Measurements from ENCODE around the gene SOX5.

SOX5 gene

DNA sequence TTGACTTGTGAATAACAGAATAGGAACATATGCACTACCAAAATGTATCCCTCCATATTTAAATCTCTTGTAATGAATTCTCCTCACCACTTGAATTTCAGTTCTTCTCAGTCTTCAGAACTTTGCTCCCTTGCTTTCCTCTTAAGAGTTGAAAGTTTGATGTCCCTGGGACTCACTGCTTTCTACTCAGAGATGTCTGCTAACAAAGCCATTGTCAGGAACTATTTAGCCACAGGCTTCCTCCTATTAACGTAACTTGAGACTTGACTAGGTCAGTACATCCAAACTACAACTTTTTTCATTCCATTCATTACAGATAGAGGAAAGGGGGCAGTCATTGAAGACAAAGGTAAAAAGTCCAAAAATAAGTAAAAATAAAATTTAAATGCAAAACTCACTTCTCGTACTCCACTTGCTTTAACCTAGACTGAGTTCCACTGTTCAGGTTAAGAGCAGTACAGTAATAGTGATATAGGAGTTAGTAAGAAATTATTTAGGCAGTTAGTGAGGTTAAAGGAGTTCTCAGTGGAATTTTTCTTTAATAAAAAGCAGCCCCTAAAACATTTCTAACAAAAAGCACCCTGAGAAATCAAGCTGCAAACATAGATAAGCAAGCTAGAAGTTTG lies 364.2 kb downstream of the SOX5 start:
- no peak for DNase-seq

DNA sequence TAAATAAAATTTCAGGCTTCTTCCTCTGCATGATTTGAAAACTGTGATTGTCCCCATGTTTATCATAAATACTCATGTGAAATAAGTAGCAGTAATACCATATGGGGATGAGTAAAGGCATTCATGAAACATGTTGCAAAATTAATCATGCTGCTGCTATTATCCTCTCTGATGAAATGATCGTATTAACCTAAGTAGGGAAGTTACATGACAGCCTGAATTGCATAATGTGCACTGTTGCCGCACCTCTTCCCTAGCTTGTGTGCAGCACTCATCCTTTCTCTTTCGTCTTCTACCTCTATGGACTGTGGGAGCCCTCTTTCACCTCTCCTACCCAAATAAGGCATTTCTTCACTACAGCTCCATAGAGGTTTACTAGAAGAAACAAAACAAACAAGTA lies 367.6 kb downstream of the SOX5 start:
- no peak for DNase-seq

GRCh38 chr12:23579257-23579656 lies 370.2 kb downstream of the SOX5 start:
- no peak for DNase-seq

- DNase-seq = no peak
Measured at GRCh38 chr12:23576372-23576771, 373.1 kb downstream of the SOX5 start.

- DNase-seq = no peak
Measured at GRCh38 chr12:23569356-23569755, 380.1 kb downstream of the SOX5 start.

GRCh38 chr12:23566133-23566532 lies 383.3 kb downstream of the SOX5 start:
- no peak for DNase-seq

GRCh38 chr12:23564451-23565152 lies 384.9 kb downstream of the SOX5 start:
- no peak for DNase-seq

GRCh38 chr12:23561364-23562345 lies 387.8 kb downstream of the SOX5 start:
- no peak for DNase-seq

DNA sequence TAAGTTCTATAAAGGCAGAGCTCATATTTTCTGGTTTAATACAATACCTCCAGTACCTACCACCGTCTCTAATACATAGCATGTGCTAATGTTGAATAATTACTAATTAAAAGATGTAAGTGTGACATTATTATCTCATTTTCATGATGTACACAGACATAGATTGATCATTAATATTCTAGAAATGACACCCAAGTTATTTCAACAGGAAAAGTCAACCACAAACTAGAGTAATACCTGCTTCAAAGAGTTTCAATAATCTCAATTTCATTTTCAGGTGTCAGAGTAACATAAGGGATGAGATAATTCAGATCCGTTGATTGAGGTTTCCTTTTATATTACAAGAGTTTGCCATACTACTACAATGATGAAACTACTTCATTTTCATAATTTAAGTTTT lies 388.9 kb downstream of the SOX5 start:
- no peak for DNase-seq

DNA sequence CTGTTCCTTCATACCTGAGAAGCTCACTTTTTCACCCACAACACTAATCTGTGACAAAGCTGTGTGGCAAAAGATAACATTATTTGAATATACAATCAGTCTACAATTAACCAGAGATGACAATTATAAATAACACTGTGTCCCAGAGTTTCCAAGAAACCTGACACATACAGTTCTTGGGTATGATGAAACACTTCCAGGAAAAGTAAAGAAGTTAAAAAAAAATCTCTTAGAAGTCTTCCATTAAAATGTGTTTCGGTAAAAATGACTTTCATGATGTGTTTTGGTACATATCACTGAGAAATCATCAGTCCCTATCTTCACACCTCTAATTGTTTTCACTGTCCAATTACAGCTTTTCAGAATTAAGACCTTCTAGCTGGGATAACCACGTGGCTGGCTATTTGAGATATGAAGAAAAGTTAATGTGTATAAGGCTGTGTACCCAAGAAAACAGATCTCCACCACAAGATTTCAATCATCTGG lies 390.2 kb downstream of the SOX5 start:
- no peak for DNase-seq

DNA sequence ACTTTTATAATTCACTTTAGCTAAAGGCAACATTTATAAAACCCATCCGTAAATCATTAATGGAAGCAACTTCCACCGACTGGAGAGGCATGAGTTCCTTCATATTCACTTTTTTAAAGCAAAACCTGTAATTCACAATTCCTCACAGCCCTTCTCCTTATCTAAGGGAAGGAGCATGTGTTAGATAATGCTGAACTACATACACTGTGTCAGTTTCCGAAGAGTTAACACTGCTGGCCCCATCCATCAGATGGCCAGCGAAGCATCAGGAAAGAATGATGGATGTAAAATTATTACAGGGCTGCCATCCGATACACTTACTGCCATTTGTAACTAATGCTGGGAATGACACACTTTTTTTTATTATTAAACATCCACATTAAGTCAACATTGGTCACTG lies 392.8 kb downstream of the SOX5 start:
- no peak for DNase-seq

DNA sequence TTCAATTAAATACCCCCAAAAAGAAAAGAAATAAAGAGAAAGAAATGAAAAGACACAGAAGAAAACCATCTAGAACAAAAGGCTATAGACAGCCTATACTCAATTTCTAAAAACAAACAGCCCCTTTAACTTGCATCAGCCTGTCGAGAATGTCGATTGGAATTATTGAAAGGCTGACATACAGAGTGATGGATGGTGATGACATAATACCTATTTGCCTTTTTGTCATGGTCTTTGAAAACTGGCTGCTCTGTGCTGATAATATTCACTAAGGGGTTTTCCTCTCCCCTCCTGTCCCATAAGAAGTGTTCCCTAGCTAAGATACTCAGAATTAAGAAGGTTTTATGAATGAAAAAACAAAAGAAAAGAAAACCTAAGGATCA lies 393.7 kb downstream of the SOX5 start:
- DNase-seq = no peak

- DNase-seq = no peak
Measured at GRCh38 chr12:23555180-23555824, 394.2 kb downstream of the SOX5 start.

- no peak for DNase-seq
Measured at GRCh38 chr12:23552417-23552816, 397.1 kb downstream of the SOX5 start.

DNA sequence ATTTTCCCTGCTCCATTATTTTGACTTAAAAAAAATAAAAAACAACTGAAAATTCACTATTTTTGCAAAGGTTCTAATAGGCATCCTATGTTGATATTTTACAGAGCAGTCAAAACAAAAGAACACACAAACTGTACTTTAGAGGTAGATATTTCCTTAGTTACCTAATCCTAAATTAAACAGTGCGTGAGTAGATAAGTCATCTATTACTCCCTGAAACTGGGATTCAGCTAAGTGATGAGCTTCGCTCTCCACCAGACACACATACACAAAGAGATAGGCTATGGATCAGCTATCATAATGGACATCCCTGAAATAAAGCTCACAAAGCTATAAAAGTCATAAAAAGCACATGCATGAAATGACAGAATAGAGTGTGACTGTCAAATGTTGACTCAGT lies 398.7 kb downstream of the SOX5 start:
- no peak for DNase-seq

DNA sequence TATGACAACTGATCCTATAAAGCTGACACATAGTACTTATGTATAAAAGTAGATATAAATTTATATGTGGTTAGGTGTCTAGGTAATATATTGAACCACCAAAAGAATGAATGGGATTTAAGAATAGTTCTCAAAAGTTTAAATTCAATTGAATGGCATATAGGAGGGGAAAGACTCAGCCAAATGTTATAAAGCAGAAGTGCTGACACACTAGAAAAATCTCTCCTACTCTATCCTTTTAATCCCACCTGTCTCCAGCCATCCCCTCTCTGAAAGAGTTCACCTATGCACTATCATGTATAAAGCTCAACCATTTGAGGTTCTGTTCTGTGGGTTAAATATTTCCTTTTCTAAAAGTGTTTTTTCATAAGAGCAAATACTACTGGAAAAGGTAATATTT lies 400.7 kb downstream of the SOX5 start:
- DNase-seq = no peak

GRCh38 chr12:23546756-23547155 lies 402.7 kb downstream of the SOX5 start:
- DNase-seq = no peak

GRCh38 chr12:23543767-23544166 lies 405.7 kb downstream of the SOX5 start:
- DNase-seq = no peak

DNA sequence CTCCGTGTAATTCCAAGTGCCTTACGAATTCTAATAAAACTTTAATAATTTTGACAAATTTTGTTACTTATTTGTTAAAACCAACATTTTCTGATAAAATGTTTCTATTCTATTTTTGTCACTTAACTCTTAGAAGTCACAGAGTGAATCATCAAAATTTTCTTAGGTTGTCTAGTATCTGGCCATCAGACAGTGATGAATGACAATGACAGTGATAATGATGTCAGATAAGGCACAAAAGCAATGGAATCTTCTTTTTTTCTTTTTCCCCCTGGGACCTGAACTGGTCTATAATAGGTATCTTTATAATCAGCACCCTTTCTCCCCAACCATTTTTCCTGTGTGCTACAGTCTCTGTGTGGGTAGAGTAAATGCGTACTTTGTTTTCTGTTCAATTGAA lies 407.3 kb downstream of the SOX5 start:
- no peak for DNase-seq

DNA sequence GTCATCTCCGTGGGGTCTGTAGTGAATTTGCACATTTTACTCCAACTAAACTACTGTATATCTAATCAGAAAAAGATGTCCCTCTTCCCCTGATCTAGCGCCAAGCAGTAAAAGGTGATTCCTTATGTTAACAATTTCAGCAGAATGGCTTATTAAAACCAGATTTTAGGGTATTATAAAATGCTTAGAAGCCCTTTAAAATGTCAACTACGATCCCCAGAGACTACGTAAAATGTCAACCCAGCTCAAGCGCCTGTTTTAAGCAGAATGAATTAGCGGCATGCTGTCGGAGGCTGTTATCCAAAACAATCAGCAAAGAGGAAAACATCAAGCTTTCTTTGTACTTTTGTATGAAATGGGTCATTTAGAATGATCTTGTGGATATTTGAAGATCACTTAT lies 408.9 kb downstream of the SOX5 start:
- no peak for DNase-seq

DNA sequence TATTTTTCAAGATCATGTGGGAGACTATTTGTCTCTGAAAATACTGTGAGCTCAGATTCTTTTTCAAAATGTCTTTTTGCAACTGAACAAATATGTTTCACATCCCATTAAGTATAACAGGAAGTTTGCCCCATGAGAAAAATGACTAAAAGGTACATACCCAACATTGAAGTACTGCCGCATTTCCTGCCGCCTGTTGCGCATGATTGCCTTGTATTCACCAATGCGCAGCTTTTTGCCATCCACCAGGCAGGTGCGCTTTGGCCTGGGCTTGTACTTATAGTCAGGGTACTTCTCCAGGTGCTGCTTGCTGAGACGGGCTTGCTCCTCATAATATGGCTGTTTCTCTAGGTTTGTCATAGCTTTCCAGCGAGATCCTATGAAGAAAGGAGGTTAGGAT lies 413.2 kb downstream of the SOX5 start:
- no peak for DNase-seq

- no peak for DNase-seq
Measured at GRCh38 chr12:23535441-23535840, 414.0 kb downstream of the SOX5 start.

- DNase-seq = no peak
Measured at GRCh38 chr12:23534196-23534595, 415.3 kb downstream of the SOX5 start.

Measured in activated CD4-positive, CD25-positive, alpha-beta regulatory T cell treated with anti-CD3 and anti-CD28 coated beads, Interleukin-2, amount 50 U/mL, for 72 hours (primary cell).